Kidney capillary endothelial cell (primary cell): Measurements from ENCODE around the gene JRKL.

Source experiments
- DNase-seq: peaks from one replicate; pipeline ENCODE4 v3.0.0-alpha.2; 2018; ENCODE audit warnings: low spot score

JRKL gene

GRCh38 chr11:96389720-96390487 lies at the start of gene JRKL, which contains the start of gene CCDC82:
TSS of gene JRKL (plus strand) at chr11:96390013. CDS start at chr11:96390650, 637 bp downstream.
TSS of gene CCDC82 (minus strand) at chr11:96389912. CDS start at chr11:96384747, 5,165 bp downstream.
- peak; percentile 91 for DNase-seq

DNA sequence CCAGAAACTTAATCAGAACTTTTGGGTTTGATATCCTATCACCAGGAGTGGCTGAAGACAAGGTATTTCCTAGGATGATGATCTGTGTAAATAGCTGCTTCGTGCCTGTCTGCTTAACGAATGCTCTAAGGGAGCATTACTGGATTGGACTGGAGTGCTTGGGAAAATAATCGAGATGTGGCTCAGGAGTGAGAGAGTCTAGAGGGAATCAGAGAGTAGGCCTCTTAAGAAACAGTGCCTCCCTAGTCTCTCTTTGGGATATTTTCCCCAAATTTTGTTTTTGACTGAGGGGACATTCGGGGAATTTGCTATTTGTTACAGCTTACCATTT lies 49.3 kb upstream of the JRKL start:
- DNase-seq, result no peak

GRCh38 chr11:96341211-96342013 lies 48.4 kb upstream of the JRKL start:
- DNase-seq, result peak; percentile 37

DNA sequence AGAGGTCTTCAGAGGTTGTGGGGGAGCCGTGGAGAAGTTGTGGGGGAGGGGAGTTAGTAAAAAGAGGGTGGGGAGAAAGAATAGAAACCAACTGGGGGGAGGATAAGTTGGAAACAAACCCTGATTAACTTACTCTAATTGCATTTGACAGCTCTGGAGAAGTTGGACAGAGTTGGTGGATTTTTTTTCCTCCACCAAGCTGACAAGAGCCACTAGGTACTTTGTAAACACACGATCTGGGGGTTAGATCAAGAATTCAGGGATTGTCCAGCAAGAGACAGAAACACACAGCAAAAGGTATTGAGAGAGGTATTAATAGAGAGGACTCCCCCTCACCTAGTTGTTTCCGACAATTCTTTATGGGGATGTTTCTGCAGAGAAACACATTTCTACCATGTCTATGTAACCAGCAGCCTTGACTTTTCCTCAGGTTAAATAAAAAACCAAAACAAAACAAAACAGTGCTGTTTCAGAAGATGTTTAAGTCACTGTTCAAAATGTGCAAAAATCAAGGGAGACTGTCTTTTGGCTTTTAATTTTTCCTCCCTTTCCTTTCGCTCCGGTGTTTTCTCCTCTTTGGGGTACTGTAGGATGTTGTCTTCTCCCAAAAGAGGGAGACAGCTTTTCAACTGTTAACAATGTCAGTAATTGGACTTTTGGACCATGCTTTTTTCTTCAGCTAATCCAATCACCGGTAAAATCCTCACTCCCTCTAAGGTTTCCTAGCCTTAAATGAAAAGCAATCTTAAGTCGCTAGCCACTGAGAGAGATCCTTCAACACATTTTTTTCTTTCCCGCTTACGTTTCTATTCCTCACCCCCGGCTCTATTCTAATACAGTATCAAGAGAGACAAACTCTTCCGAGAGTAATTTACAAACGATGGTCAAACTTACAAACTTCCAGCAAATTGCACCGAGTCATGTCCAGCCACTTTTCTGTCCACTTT lies 47.5 kb upstream of the JRKL start:
- DNase-seq, result peak; percentile 39

- DNase-seq, result peak; percentile 86
Observed at GRCh38 chr11:96342961-96343711, 46.7 kb upstream of the JRKL start, which contains the start of gene MAML2. TSS of gene MAML2 (minus strand) at chr11:96343195. CDS start at chr11:96341895, 1,300 bp downstream.

DNA sequence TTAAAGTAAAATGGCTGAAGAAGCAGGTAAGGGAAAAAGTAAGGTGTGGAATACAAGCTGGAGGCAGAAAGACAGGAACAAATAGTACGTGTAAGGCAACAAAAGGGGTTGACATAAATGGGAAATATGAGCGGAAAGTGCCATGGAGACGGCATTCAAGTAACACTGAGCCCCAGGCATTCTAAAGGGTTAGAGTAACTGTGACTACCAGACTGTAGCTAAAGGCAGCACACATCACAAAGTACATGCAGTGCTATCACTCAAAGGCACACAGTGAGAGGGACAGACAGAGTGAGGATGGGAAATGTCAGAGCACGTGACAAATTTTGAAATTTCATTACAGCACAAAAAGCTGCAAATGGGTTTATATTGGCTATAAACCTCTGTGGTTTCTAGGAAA lies 33.0 kb upstream of the JRKL start:
- DNase-seq, result no peak

GRCh38 chr11:96357794-96358193 lies 32.0 kb upstream of the JRKL start:
- DNase-seq, result no peak

DNA sequence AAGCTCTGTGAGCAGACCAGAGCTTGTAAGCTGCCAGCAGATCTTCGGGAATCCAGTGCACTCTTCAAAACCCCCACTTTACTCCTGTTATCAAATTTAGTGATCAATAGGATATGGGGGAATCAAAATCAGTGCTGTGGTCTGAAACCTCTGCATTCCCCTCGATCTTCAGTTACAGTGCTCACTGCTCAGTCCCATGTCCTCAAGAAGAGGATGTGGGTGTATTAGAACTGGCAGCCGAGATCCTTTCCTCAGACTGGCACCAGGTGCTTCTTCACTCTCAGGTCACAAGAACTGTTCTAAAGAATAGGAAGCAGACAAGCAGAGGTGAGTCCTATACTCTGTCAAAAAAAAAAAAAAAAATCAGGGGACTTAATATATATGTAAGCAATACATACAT lies 31.5 kb upstream of the JRKL start:
- DNase-seq, result no peak

GRCh38 chr11:96361778-96362177 lies 28.0 kb upstream of the JRKL start:
- DNase-seq, result no peak

DNA sequence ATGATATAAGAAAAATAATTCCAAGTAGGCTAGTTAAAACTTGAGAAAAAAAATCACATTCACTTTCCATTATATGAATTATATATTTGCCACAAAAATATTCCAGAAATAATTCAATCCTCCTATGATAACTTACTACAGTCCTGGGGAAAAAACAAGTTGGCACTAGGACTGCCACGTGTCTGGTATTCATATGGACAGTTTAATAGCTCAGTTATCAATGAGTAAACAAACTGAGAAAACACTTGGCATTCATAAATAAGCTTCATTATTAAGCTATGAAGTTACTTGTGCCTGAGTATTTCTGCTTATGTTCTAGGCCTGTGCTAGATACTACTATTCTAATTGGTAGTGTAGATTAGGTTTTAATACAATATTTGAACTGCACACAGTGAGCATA lies 24.3 kb upstream of the JRKL start:
- no peak for DNase-seq

GRCh38 chr11:96366024-96366423 lies 23.8 kb upstream of the JRKL start:
- DNase-seq, result no peak

GRCh38 chr11:96367342-96367741 lies 22.5 kb upstream of the JRKL start:
- no peak for DNase-seq

GRCh38 chr11:96373826-96374225 lies 16.0 kb upstream of the JRKL start:
- no peak for DNase-seq

- DNase-seq, result no peak
Observed at GRCh38 chr11:96376796-96377195, 13.0 kb upstream of the JRKL start.

- no peak for DNase-seq
Observed at GRCh38 chr11:96384156-96384555, 5.7 kb upstream of the JRKL start.

GRCh38 chr11:96385187-96385586 lies 4.6 kb upstream of the JRKL start:
- DNase-seq, result no peak

- DNase-seq, result peak; percentile 62
Observed at GRCh38 chr11:96388891-96389719, 708 bp upstream of the JRKL start.

DNA sequence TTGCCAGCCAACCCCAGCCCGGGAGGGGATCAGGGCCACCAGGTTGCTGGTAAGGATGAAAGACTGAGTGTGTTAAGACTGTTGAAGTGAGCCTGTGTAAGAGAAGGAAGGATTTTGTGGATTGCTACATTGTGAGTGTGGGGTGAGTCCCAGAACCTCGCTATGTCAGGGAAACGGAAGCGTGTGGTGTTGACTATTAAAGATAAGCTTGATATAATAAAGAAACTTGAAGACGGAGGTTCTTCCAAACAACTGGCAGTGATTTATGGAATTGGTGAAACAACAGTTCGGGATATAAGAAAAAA lies 627 bp downstream of the JRKL start:
- peak; percentile 32 for DNase-seq

DNA sequence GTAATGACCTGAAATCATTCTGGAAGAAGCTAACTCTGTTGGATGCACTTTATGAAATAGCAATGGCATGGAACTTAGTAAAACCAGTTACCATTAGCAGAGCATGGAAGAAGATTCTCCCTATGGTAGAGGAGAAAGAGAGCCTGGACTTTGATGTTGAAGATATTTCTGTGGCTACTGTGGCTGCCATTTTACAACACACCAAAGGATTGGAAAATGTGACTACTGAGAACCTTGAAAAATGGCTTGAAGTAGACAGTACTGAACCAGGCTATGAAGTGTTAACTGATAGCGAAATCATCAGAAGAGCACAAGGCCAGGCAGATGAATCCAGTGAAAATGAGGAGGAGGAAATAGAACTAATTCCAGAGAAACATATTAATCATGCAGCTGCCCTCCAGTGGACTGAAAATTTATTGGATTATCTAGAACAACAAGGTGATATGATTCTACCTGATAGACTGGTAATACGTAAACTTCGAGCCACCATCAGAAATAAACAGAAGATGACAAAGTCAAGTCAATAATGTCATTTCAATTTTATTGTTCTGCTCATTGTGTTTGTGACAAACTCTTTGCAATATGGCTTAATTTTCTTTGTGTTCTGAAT lies 2.0 kb downstream of the JRKL start:
- DNase-seq, result no peak

GRCh38 chr11:96393753-96394348 lies 4.0 kb downstream of the JRKL start:
- DNase-seq, result peak; percentile 62
